Head of caudate nucleus (tissue), 42 donors: ENCODE measurements around the gene GAP43.

Source experiments
- DNase-seq, 42 donors: peaks; one replicate each; pipeline versions ENCODE4 v3.0.0 to v3.0.0-alpha.2; 2020 to 2021; ENCODE audit warnings: mixed read lengths in 7 of 42
- intact Hi-C: fragments of 100-400 bp; cut with DNase I; formaldehyde crosslinking; loops from one replicate; pipeline ENCODE4 v1.15.0; 2022

Gene GAP43

DNA sequence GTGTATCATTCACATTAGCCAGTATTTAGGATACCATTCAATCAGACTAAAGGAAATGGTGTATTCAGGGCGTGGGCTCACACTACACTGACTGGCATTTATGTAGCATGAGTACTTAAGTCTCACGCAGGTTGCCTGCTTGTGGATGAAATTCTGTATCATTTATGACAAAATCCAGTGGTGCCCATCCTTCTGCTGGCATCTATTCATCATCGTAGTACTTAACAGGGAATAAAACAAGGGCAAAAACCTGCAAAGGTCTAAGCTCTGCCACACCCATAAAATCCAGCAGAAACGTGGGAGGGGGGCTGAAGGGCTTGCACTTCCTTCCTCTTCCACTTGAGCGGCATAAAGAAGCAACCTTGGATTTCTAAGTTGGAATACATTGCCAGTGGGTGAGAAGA is 2.7 kb downstream of the GAP43 start:
- DNase-seq = no peak
- intact Hi-C loops = no loop called here

GRCh38 chr3:115626721-115627120 is 3.4 kb downstream of the GAP43 start:
- intact Hi-C loops = no loop called here
- peak in 16 of 42 donors; percentile 10 to 66 (median 20) for DNase-seq

DNA sequence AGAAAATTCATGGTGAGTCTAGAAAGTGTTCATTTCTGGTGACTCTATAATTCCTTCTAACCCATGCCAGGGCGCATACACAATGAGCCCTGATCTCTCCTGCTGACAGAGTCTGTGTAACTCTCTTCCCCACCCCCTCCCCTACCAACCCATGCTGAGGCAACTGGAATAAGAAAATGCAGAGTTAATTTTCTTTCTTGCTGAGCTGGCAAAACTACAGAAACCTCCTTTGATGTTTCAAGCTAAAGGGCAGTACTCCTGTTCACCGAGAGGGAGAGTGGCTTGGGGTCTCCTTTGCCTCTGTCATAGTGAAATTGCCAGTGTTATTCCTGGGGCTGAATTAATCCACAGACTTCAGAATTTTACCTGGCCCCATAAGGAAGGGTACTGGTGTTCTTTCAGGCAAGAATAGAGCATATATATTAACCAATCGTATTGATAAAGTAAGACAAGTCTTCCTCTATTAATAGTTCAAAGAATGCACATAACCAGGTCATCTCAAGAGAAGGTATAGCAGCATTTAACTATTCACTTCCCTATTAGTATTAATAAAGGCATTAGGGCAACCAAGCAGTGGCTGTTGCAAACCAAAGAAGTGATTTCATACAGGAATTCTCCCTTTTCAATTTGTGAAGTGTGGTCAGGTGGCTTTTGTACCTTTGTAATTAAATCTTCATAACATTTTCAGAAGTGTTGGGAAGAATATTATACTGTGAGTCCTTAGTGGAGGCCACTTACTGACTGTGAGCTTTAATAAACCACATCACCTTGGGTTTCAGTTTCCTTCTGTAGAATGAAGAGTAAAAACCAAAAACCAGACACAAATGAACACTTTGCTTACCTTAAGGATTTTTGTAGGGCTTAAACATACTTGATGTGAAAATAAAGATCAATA is 4.1 kb downstream of the GAP43 start:
- no peak for DNase-seq
- intact Hi-C loops = loop anchor here (2.0 kb wide), 1 partner anchor 29 kb away; no protein-coding TSS in a partner anchor

DNA sequence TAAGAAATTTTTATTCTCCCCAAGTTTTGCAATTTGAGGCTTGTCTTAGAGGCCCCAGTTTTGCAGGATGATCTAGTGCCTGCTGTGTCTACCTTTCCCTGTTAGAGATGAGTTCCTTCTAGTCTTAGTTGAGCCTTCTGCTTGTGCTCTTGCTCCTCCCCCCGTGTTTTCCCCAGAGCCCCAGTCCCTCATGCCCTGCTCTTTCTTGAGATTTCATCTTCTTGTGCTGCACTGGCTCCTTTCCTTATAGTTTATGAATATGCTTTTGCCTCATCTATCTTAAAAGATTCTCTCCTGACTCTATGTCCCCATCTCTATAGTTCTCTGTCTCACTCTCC is 4.7 kb downstream of the GAP43 start:
- DNase-seq = no peak
- intact Hi-C loops = loop anchor here (2.0 kb wide), 1 partner anchor 29 kb away; no protein-coding TSS in a partner anchor

DNA sequence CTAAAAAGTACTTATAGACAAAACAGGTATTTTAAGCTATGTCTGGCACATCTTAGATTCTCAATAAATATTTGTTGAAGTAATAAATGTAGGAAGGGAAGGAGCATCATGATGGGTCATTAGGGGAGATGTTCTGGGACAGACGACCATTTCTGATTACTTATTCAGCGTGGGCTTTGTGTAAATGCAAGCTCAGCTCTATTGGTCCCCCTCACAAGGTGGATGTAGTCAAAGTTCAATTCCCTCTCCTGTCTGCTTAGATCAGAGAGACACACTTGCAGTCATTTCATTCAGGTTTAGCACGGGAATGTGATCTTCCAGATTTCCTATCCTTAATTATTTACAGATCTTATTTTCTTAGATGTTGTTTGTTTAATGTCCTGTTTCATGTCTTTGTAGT is 7.5 kb downstream of the GAP43 start:
- no peak for DNase-seq
- intact Hi-C loops = no loop called here

DNA sequence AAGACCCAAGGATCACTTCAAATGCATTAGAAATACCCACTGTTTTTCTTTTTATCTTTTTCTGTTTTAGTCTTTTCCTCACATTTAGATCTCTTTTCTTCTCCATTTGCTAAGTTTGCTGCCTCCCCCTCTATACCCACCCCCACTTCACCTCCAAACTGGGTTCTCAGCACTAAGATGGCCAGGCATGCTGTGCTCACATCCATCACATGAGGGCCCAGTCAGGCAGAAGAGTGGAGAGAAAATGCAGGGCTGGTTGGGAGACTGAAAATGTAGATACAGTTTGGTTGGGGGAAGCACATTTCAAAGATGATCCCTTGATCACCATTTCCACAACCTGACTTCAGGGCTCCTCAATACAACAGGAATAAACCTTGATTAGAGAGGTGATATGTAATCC is 8.7 kb downstream of the GAP43 start:
- no peak for DNase-seq
- intact Hi-C loops = no loop called here

- intact Hi-C loops = no loop called here
- no peak for DNase-seq
Observed at GRCh38 chr3:115633467-115633866, 10.2 kb downstream of the GAP43 start.

DNA sequence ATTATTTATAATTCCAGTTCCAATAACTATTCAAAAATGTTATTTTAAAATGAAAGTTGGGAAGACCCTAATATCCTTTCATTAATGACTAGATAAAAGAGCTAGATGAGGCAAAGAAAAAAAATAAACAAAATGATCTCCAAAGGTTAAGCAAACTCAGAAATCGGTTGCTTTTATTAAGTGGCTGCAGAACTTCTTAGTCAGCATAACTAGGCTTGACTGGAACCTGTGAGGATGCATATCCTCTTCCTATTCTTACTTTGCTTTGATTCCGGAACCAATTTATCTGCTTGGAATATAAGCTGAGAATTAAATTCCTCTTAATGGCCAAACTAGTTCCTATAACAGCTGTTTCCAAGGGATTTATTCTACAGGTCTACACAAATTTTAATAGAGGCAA is 10.7 kb downstream of the GAP43 start:
- no peak for DNase-seq
- intact Hi-C loops = no loop called here

DNA sequence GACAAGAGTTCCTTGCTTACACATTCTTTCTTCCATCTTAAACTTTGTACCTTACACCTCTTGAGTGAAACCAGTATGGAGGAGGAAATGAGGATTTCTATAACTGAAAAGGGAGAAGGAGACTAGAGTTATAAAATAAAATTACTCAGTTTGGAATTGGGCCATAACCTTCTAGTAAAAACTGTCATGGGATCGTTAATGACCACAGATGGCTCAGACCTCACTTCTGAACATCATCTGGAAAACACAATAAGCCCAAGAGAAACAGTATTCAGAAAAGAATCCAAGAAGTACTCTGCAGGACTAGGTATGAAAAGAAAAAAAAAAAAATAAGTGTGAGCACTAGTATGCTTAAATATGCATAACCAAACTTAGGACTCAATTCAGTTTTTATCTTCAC is 12.1 kb downstream of the GAP43 start:
- no peak for DNase-seq
- intact Hi-C loops = no loop called here

- DNase-seq = no peak
- intact Hi-C loops = no loop called here
Observed at GRCh38 chr3:115638241-115638640, 14.9 kb downstream of the GAP43 start.

DNA sequence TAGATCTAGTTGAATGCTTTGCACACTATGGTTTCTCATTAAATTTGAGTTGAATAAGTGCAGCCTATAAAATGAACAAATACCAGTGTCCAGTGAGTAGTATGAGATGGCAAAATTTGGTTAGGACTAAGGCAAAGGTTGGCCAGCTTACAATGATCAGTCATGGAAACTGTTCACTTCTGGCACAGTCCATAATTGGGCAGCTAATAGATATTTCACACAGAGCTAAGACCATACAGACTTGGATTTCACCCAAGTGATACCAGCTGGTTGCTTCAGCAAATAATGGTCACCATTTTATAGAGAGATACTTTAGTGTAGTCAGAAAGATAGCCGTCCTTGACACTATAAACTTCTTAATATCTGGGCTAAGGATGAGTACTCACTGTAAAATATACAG is 15.7 kb downstream of the GAP43 start:
- intact Hi-C loops = no loop called here
- DNase-seq = no peak

GRCh38 chr3:115644391-115644790 is 21.1 kb downstream of the GAP43 start:
- no peak for DNase-seq
- intact Hi-C loops = no loop called here

GRCh38 chr3:115646027-115646690 is 22.8 kb downstream of the GAP43 start:
- DNase-seq = no peak
- intact Hi-C loops = no loop called here

DNA sequence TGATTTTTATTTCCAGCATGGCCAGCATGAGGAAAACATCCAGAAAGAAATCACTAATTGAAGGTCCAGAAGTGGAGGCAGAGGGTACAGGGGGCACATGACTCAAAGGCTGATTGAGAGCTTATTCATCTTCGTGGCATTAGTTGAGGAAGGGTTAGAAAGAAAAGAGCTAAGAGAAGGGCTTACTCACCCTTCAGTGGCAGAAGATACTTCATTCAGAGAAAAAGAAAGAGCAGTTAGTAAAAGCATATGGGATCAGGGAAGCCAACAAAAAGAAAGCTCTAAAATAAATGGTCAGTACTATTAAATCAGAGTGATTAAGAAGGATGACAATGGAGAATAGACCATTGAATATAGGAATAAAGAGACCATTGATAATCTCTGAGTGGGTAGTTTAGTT is 25.2 kb downstream of the GAP43 start:
- DNase-seq = no peak
- intact Hi-C loops = no loop called here

DNA sequence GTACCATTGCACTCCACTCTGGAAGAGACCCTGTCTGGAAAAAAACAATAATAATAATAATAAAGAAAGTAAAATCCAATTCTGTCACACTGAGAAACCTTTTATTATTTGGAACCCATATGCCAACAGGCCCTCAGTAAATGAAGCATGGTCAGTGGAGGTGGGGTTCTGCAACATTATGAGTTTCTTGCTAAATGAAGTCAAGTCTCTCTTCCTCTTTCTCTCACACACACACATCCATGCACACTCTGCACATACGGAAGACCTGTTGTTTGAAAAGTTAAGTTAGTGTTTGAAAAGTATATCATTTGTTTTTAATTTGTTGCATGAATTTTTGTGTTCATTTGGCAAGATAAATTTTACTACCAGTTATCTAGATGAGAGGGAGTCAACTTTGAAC is 27.8 kb downstream of the GAP43 start:
- DNase-seq = no peak
- intact Hi-C loops = no loop called here

GRCh38 chr3:115651599-115651998 is 28.3 kb downstream of the GAP43 start:
- intact Hi-C loops = no loop called here
- DNase-seq = no peak

DNA sequence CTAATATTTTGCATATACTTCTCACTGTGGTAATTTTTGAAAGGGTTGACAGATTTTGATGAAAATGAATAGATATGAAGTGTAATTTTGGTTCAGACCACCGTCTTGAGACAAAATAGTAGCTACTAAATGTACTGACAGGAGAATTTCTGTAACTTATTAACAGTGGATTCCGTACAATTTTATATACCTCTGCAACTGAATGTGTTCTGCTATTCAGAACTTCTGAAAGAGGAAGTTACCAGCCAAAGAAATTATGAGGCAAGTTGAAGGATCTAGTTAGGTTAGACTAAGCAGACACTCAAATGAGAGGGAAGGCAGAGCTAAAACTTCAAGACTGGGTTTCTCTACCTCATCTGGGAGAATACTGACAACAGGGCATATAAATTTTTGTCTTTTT is 29.4 kb downstream of the GAP43 start:
- no peak for DNase-seq
- intact Hi-C loops = no loop called here

- no peak for DNase-seq
- intact Hi-C loops = loop anchor here (2.0 kb wide), 1 partner anchor 27 kb away; no protein-coding TSS in a partner anchor
Observed at GRCh38 chr3:115655761-115656282, 32.5 kb downstream of the GAP43 start.

DNA sequence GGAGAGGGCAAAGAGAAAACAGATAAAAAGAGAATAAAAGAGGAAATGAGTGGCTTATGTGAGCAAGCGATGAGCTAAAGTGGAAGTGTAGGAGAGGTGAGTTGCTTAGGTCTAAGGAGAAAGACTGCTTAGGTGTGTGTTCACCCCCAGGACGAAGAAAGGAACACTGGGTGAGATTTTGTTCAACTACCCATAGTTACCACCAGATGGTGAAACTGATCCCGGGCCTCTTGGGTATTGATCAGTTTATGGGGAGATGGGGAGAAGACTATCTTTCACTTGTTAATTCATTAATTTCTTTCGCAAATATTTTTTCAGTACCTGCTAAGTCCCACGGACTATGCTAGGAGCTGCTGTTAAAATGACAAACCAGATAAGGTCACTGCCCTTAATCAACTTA is 33.9 kb downstream of the GAP43 start:
- no peak for DNase-seq
- intact Hi-C loops = loop anchor here (2.0 kb wide), 1 partner anchor 28 kb away; no protein-coding TSS in a partner anchor

GRCh38 chr3:115658032-115658336 is 34.7 kb downstream of the GAP43 start:
- DNase-seq = no peak
- intact Hi-C loops = no loop called here
